HG03045 (cell line): ENCODE measurements around the gene PROCA1.
"Not testable (repeated sequence)": the region's sequence is repeated elsewhere in the genome, so short reads cannot be mapped to it uniquely, and the experiment has no call there.

ENCODE experiments used
- ATAC-seq: cut with Tn5 transposase; IDR thresholded peaks from one replicate; pipeline ENCODE4 v1.9.1; 2021; ENCODE audit warnings: mild to moderate bottlenecking, moderate library complexity; ENCODE audit not compliant: unreplicated experiment

Gene PROCA1

DNA sequence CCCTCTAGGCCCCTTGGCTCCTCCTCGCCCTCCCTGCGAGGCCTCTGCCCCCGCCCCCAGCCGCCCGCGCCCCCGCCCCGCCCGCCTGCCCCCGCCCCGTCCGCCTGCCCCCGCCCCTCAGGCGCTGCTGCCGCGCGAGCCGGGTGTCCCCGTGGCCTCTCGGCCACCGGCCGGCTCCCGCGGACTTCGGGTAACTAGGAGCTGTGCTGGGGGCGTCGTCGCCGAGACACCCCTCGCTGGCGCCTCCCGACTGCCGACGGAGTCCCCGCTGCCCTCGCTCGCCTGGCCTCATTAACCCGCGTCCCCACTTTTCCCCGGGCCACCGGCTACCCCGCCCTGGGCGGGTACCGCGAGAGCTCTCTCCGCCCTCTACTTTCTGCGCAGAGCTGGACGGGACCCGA lies 14.5 kb upstream of the PROCA1 start, which contains the start of gene TLCD1:
Gene TLCD1 (minus strand): TSS at position 8 of the 401 bp plus-strand sequence. CDS start 136 bp downstream, outside the sequence.
- ATAC-seq: peak; percentile 17

GRCh38 chr17:28725660-28726225 lies 14.1 kb upstream of the PROCA1 start:
- peak; percentile 4 for ATAC-seq

DNA sequence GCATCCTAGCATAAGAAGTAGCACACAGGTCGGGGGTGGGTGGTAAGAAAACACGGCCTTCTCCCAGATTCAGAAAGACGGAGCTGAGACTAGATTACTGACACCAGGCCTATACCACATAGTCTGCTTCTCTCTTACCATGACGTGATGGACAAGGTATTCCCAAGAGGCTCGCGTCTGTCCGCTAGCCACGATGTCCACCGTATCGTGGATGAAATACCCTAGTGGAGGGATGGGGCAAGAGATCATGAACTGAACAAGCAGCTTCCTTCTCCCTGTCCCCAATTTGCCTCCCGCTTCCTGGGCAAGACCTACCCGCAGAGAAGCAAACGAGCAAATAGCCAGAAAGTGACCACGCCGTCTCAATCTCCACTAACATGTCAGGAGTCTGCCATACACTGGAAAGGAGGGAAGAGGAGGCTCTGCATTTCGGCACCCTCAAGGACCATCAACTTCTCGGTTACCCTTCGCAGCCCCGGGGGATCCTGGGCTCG lies 13.5 kb upstream of the PROCA1 start:
- no peak for ATAC-seq

DNA sequence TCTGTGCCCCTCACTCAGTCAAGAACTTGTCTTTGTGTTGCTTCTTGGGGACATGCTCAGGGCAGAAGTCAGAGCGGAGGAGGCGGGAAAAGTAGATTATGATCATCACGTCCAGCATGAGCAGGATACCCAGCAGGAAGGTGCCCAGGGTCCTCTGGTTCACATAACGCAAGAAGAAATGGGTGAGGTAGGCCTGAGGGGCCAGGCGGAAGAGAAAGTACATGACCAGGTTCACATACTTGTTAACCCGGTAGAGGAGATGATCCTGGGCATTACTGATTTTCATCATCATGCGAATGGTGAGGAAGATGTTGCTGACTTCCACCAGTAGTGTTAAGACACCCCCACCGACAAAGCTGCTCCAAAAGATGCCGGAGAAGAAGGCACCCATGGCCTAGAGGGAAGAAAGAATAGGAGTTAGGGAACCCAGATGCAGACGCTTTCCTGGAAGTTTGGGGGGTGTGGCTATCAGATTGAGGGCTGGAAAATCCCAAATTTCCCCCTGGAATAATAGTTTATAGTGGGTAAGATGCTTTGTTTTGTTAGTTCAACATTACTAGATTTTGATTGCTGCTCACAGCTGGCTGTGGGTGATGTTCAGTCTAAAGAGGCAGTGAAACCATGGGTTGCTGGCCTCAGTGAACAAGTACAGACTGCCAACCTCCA lies 12.9 kb upstream of the PROCA1 start:
- ATAC-seq: no peak

DNA sequence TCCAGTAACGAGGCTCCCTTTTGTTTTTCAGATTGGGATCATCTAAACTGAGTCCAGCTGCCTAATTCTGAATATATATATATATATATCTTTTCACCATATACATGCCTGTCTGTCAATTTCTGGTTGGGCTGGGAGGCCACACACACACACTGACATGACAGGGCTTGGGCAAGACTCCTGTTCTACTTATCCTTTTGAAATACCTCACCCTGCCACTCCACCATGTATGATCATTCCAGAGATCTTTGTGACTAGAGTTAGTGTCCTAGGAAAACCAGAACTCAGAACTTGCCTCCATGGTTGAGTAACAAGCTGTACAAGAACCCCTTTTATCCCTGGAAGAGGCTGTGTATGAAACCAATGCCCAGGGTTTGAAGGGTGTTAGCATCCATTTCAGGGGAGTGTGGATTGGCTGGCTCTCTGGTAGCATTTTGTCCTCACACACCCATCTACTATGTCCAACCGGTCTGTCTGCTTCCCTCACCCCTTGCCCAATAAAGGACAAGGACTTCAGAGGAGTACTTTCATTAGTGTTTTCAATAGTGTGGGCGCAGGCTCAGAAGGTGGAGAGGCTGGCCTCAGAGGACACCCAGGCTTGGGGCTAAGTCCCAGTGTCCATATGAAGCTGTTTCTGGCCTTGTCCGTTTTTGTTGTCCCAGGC lies 12.3 kb upstream of the PROCA1 start:
- not testable (repeated sequence) for ATAC-seq

GRCh38 chr17:28723159-28723835 lies 11.6 kb upstream of the PROCA1 start:
- no peak for ATAC-seq

GRCh38 chr17:28722417-28723158 lies 10.9 kb upstream of the PROCA1 start:
- no peak for ATAC-seq

- ATAC-seq: not testable (repeated sequence)
Measured at GRCh38 chr17:28720997-28721329, 9.3 kb upstream of the PROCA1 start.

- no peak for ATAC-seq
Measured at GRCh38 chr17:28720247-28720996, 8.7 kb upstream of the PROCA1 start.

- ATAC-seq: peak; percentile 2
Measured at GRCh38 chr17:28719021-28719433, 7.3 kb upstream of the PROCA1 start.

GRCh38 chr17:28718333-28719020 lies 6.8 kb upstream of the PROCA1 start:
- no peak for ATAC-seq

- ATAC-seq: no peak
Measured at GRCh38 chr17:28717578-28718332, 6.1 kb upstream of the PROCA1 start, which contains the start of gene RAB34. Gene RAB34, minus strand, starts transcription at chr17:28717868. Its CDS starts 602 bp downstream, at chr17:28717266.

DNA sequence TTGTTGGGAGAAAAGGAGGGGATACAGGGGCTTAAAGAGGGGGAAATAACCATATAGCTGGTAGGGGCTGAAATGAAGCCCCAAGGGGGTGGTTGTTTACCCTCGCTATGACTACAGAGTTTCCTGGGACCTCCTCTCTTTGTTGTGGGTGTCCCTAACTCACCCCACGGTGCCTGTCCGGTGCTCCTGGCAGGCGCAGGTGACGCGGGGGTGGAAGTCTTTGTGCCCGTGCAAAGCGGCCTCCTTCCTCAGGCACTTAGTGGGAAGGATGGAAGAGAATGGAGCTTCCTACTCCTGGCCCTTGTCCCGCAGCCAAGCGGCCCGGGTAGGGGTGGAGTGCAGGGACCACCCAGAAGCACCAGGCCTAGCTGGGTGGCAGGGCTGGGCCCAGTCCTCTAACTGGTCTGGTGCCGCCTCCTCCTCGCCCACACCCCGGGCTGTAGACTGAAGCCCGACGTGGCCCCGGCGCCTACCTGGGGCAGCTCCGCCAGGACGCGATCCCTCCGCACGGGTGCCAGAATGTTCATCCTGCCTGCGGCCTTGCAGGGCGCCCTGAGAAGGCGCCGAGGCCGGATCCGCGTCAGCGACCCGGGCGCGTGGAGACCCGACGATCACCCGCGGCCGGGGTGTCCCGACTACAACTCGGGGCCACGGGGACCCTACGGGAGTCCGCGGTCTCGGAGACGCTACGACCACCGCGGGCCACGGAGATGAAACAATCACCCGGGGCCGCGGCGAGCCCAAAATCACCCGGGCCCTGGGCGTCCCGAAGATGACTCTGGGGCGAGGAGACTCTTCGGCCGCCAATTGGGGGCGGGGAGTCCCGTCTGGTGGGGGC lies 5.3 kb upstream of the PROCA1 start:
- no peak for ATAC-seq

DNA sequence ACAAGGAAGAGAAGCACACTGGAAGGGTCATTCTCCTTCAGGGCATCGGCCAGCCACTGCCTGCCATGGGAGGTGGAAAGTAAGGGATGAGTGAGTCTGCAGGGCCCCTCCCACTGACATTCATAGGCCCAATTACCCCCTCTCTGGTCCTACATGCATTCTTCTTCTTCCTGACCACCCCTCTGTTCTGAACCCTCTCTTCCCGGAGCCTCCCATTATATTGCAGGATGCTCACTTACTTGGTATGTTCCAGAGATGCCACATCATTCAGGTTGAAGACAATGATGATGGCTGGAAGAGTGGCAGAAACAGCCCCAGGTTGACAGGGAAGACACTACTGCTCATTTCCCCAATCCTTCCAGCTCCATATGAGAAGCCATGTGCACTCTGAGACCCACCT lies 3.5 kb upstream of the PROCA1 start:
- no peak for ATAC-seq

- ATAC-seq: no peak
Measured at GRCh38 chr17:28714281-28714680, 2.6 kb upstream of the PROCA1 start.

- no peak for ATAC-seq
Measured at GRCh38 chr17:28712705-28713415, 1.2 kb upstream of the PROCA1 start.

- ATAC-seq: no peak
Measured at GRCh38 chr17:28712032-28712704, 480 bp upstream of the PROCA1 start.
